Mucosa of rectum (tissue), 2 donors: ENCODE measurements around the gene CLIP1.
"Not testable (repeated sequence)": the region's sequence is repeated elsewhere in the genome, so short reads cannot be mapped to it uniquely, and the experiment has no call there.

Source experiments
- H3K27ac ChIP-seq, 2 donors: one replicate each; pipeline ENCODE4 v1.7.0; 2013; ENCODE audit warnings: inconsistent platforms in 2 of 2, low read depth in 2 of 2, low read length in 2 of 2
- H3K27me3 ChIP-seq, 2 donors: one replicate each; pipeline ENCODE4 v1.7.0; 2013; ENCODE audit warnings: low read length in 2 of 2; ENCODE audit not compliant: control insufficient read depth in 2 of 2, insufficient read depth in 2 of 2
- H3K36me3 ChIP-seq, 2 donors: one replicate each; pipeline ENCODE4 v1.7.0; 2013; ENCODE audit warnings: low read length in 2 of 2; ENCODE audit not compliant: control insufficient read depth in 2 of 2, insufficient read depth in 2 of 2
- H3K4me1 ChIP-seq, 2 donors: one replicate each; pipeline ENCODE4 v1.7.0; 2013; ENCODE audit warnings: low read length in 2 of 2, mild to moderate bottlenecking in 1 of 2; ENCODE audit not compliant: control insufficient read depth in 2 of 2, insufficient read depth in 2 of 2
- H3K4me3 ChIP-seq, 2 donors: one replicate each; pipeline ENCODE4 v1.7.0; 2013; ENCODE audit warnings: low read length in 2 of 2
- H3K9ac ChIP-seq, 2 donors: one replicate each; pipeline ENCODE4 v1.7.0; 2013; ENCODE audit warnings: low read length in 2 of 2, low read depth in 1 of 2, mild to moderate bottlenecking in 1 of 2
- H3K9me3 ChIP-seq, 2 donors: one replicate each; pipeline ENCODE4 v1.7.0; 2013; ENCODE audit warnings: low read length in 2 of 2; ENCODE audit not compliant: control insufficient read depth in 2 of 2
- donor health status: healthy.
- donor health status: Normal muscosa, but diverticular disease.

The CLIP1 gene

GRCh38 chr12:122362755-122363154 is 59.7 kb downstream of the CLIP1 start:
- peaks cover 21% of the 10 kb centered on the region in 2 donors for H3K36me3 ChIP-seq
- no peaks in the 10 kb centered on the region for H3K4me1 ChIP-seq
- no peaks in the 10 kb centered on the region for H3K27me3 ChIP-seq
- no peak overlapping the region for H3K9ac ChIP-seq
- H3K9me3 ChIP-seq: no peaks in the 10 kb centered on the region
- H3K4me3 ChIP-seq: no peak overlapping the region
- no peak overlapping the region for H3K27ac ChIP-seq

GRCh38 chr12:122358403-122358802 is 64.1 kb downstream of the CLIP1 start:
- not testable (repeated sequence) for H3K27me3 ChIP-seq, H3K4me3 ChIP-seq, H3K9ac ChIP-seq, H3K4me1 ChIP-seq, H3K27ac ChIP-seq, H3K9me3 ChIP-seq
- peaks cover 18 to 37% of the 10 kb centered on the region in 2 donors for H3K36me3 ChIP-seq

- peaks cover 24 to 45% of the 10 kb centered on the region in 2 donors for H3K36me3 ChIP-seq
- H3K9ac ChIP-seq, H3K27me3 ChIP-seq, H3K9me3 ChIP-seq, H3K4me1 ChIP-seq, H3K27ac ChIP-seq, H3K4me3 ChIP-seq: not testable (repeated sequence)
Observed at GRCh38 chr12:122357536-122357935, 64.9 kb downstream of the CLIP1 start.

- not testable (repeated sequence) for H3K9ac ChIP-seq, H3K4me3 ChIP-seq, H3K4me1 ChIP-seq, H3K9me3 ChIP-seq, H3K27me3 ChIP-seq, H3K27ac ChIP-seq
- peaks cover 29 to 48% of the 10 kb centered on the region in 2 donors for H3K36me3 ChIP-seq
Observed at GRCh38 chr12:122356991-122357390, 65.5 kb downstream of the CLIP1 start.

- Histone ChIP-seq H3K9me3 (no peaks in the 10 kb centered on the region), H3K9ac (no peak overlapping the region)
Observed at GRCh38 chr12:122356192-122356635, 66.3 kb downstream of the CLIP1 start.

GRCh38 chr12:122355706-122356105 is 66.8 kb downstream of the CLIP1 start:
- no peak overlapping the region for H3K4me3 ChIP-seq
- peaks cover 28 to 42% of the 10 kb centered on the region in 2 donors for H3K36me3 ChIP-seq
- no peaks in the 10 kb centered on the region for H3K9me3 ChIP-seq
- H3K27me3 ChIP-seq: no peaks in the 10 kb centered on the region
- no peak overlapping the region for H3K27ac ChIP-seq
- no peaks in the 10 kb centered on the region for H3K4me1 ChIP-seq
- no peak overlapping the region for H3K9ac ChIP-seq

More at GRCh38 chr12:122356192-122356635, 66.3 kb downstream of the CLIP1 start:
- no peak overlapping the region for H3K4me3 ChIP-seq
- H3K27ac ChIP-seq: no peak overlapping the region
- H3K36me3 ChIP-seq: peaks cover 31 to 45% of the 10 kb centered on the region in 2 donors
- no peaks in the 10 kb centered on the region for H3K4me1 ChIP-seq
- no peaks in the 10 kb centered on the region for H3K27me3 ChIP-seq

- Histone ChIP-seq H3K27me3 (no peaks in the 10 kb centered on the region), H3K4me3 (no peak overlapping the region), H3K36me3 (peaks cover 27 to 39% of the 10 kb centered on the region in 2 donors), H3K9ac (no peak overlapping the region), H3K27ac (no peak overlapping the region), H3K9me3 (no peaks in the 10 kb centered on the region), H3K4me1 (no peaks in the 10 kb centered on the region)
Observed at GRCh38 chr12:122354958-122355641, 67.4 kb downstream of the CLIP1 start.

- Histone ChIP-seq H3K9ac (no peak overlapping the region), H3K36me3 (peaks cover 17 to 31% of the 10 kb centered on the region in 2 donors), H3K27ac (no peak overlapping the region), H3K27me3 (no peaks in the 10 kb centered on the region), H3K4me3 (no peak overlapping the region), H3K9me3 (no peaks in the 10 kb centered on the region), H3K4me1 (peaks cover 0 to 10% of the 10 kb centered on the region in 2 donors)
Observed at GRCh38 chr12:122352394-122352793, 70.1 kb downstream of the CLIP1 start.

- no peak overlapping the region for H3K27ac ChIP-seq
- H3K4me1 ChIP-seq: peaks cover 0 to 10% of the 10 kb centered on the region in 2 donors
- H3K4me3 ChIP-seq: no peak overlapping the region
- H3K9me3 ChIP-seq: no peaks in the 10 kb centered on the region
- peaks cover 20 to 30% of the 10 kb centered on the region in 2 donors for H3K36me3 ChIP-seq
- H3K9ac ChIP-seq: no peak overlapping the region
- no peaks in the 10 kb centered on the region for H3K27me3 ChIP-seq
Observed at GRCh38 chr12:122350141-122350848, 72.2 kb downstream of the CLIP1 start.

GRCh38 chr12:122349078-122349477 is 73.4 kb downstream of the CLIP1 start:
- peaks cover 20% of the 10 kb centered on the region in 2 donors for H3K36me3 ChIP-seq
- H3K27me3 ChIP-seq: no peaks in the 10 kb centered on the region
- peaks cover 0 to 10% of the 10 kb centered on the region in 2 donors for H3K4me1 ChIP-seq
- no peaks in the 10 kb centered on the region for H3K9me3 ChIP-seq
- H3K4me3 ChIP-seq: no peak overlapping the region
- no peak overlapping the region for H3K27ac ChIP-seq
- no peak overlapping the region for H3K9ac ChIP-seq
